Mucosa of rectum (tissue), 2 donors: ENCODE measurements around the gene ODAD4.
"Not testable (repeated sequence)": the region's sequence is repeated elsewhere in the genome, so short reads cannot be mapped to it uniquely, and the experiment has no call there.

Experiments
- H3K27ac ChIP-seq, 2 donors: one replicate each; pipeline ENCODE4 v1.7.0; 2013; ENCODE audit warnings: inconsistent platforms in 2 of 2, low read depth in 2 of 2, low read length in 2 of 2
- H3K27me3 ChIP-seq, 2 donors: one replicate each; pipeline ENCODE4 v1.7.0; 2013; ENCODE audit warnings: low read length in 2 of 2; ENCODE audit not compliant: control insufficient read depth in 2 of 2, insufficient read depth in 2 of 2
- H3K36me3 ChIP-seq, 2 donors: one replicate each; pipeline ENCODE4 v1.7.0; 2013; ENCODE audit warnings: low read length in 2 of 2; ENCODE audit not compliant: control insufficient read depth in 2 of 2, insufficient read depth in 2 of 2
- H3K4me1 ChIP-seq, 2 donors: one replicate each; pipeline ENCODE4 v1.7.0; 2013; ENCODE audit warnings: low read length in 2 of 2, mild to moderate bottlenecking in 1 of 2; ENCODE audit not compliant: control insufficient read depth in 2 of 2, insufficient read depth in 2 of 2
- H3K4me3 ChIP-seq, 2 donors: one replicate each; pipeline ENCODE4 v1.7.0; 2013; ENCODE audit warnings: low read length in 2 of 2
- H3K9ac ChIP-seq, 2 donors: one replicate each; pipeline ENCODE4 v1.7.0; 2013; ENCODE audit warnings: low read length in 2 of 2, low read depth in 1 of 2, mild to moderate bottlenecking in 1 of 2
- H3K9me3 ChIP-seq, 2 donors: one replicate each; pipeline ENCODE4 v1.7.0; 2013; ENCODE audit warnings: low read length in 2 of 2; ENCODE audit not compliant: control insufficient read depth in 2 of 2
- donor health status: healthy.
- donor health status: Normal muscosa, but diverticular disease.

Gene ODAD4

GRCh38 chr17:42012363-42012762 is 81.9 kb downstream of the ODAD4 start:
- H3K36me3 ChIP-seq, H3K27ac ChIP-seq, H3K4me3 ChIP-seq, H3K9ac ChIP-seq, H3K27me3 ChIP-seq, H3K9me3 ChIP-seq: not testable (repeated sequence)
- peaks cover 15 to 16% of the 10 kb centered on the region in 2 donors for H3K4me1 ChIP-seq

GRCh38 chr17:42013740-42014139 is 83.3 kb downstream of the ODAD4 start:
- H3K9ac ChIP-seq, H3K27me3 ChIP-seq, H3K9me3 ChIP-seq, H3K4me3 ChIP-seq, H3K36me3 ChIP-seq, H3K27ac ChIP-seq: not testable (repeated sequence)
- H3K4me1 ChIP-seq: peaks cover 21 to 22% of the 10 kb centered on the region in 2 donors
